ENCODE data around the gene NEK7. TPM values are rescaled to one million over a fixed set of nuclear protein-coding genes. Genes with fewer than 3 reads are reported as not detected.
"Not testable (repeated sequence)": the region's sequence is repeated elsewhere in the genome, so short reads cannot be mapped to it uniquely, and the experiment has no call there.

NEK7 gene
- total RNA-seq, 2 experiments from 2014 or later, result 73.5 to 79.6 TPM

GRCh38 chr1:198203434-198203833 is 46.6 kb downstream of the NEK7 start:
- DNase-seq, result no peak
- Mint-ChIP-seq H3K27me3 (no peaks in the 10 kb centered on the region), H3K9me3 (peaks cover 3% of the 10 kb centered on the region), H3K27ac (no peak overlapping the region), H3K36me3 (ENCODE audit: low read depth) (peaks cover 14% of the 10 kb centered on the region), H3K4me3 (no peak overlapping the region), H3K4me1 (peaks cover 40% of the 10 kb centered on the region)
- CTCF ChIA-PET, result no interaction called here
- POLR2A ChIA-PET, result no interaction called here

DNA sequence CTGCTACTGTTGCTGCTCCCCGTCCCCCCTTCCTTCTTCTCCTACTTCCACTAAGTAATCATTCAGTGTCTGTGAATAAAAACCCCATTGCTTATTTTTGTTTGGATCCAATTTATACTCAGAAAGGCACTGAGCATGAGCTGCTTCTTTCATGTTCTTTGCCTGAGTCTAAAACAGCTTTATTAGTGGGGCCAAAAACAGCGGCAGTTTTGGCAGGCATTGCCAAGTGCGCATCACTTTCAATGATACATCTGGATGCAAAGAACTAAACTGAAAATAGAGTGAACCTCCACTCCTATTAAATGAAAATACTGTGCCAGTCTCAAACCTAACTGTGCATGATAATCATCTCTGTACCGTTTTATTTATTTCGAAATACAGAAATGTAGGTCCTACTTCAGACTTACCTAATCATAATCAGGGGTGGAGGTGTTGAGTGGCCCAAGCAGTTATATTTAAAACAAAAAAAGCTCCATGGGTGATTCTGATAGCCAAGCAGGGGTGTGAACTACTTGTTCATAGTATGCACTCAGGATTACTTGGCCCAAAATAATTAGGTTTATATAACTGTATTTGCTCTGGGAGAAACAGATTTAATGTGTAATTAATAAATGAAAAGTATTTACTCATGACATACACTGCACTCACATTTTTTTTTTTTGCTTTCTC is 48.4 kb downstream of the NEK7 start:
- Mint-ChIP-seq H3K27me3 (no peaks in the 10 kb centered on the region), H3K36me3 (ENCODE audit: low read depth) (peaks cover 14% of the 10 kb centered on the region), H3K27ac (no peak overlapping the region), H3K4me1 (peaks cover 31% of the 10 kb centered on the region), H3K9me3 (peaks cover 3% of the 10 kb centered on the region), H3K4me3 (no peak overlapping the region)
- no peak for DNase-seq
- POLR2A ChIA-PET, result no interaction called here
- CTCF ChIA-PET, result interaction anchor here (0.6 to 1.2 kb wide), 2 partner anchors 30 to 71 kb away, joined by 3 read pairs; no protein-coding TSS in a partner anchor

GRCh38 chr1:198206292-198206691 is 49.5 kb downstream of the NEK7 start:
- peaks cover 15% of the 10 kb centered on the region for H3K36me3 Mint-ChIP-seq (ENCODE audit: low read depth)
- no peak overlapping the region for H3K27ac Mint-ChIP-seq
- DNase-seq, result no peak
- CTCF ChIA-PET, result no interaction called here
- H3K4me3 Mint-ChIP-seq, result no peak overlapping the region
- H3K9me3 Mint-ChIP-seq, result peaks cover 3% of the 10 kb centered on the region
- POLR2A ChIA-PET, result no interaction called here
- no peaks in the 10 kb centered on the region for H3K27me3 Mint-ChIP-seq
- peaks cover 25% of the 10 kb centered on the region for H3K4me1 Mint-ChIP-seq

DNA sequence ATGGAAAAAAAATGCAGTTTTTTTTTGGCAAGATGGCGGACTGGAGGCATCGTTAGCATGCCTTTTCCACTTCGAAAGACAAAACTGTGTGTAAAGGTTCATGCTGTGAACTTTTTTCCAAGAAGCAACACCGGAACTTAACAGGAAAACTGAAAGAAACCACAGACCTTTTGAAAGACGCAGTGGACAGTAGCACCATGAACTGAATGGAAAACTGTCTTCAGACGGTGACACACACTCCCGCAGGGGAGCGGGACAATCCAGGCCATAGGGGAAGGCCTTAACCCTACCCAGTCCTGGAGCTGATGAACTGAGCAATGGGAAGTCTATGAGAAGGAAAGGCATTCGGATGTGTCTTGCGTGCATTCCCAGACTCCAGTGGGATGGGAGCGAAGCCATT is 54.9 kb downstream of the NEK7 start:
- Mint-ChIP-seq H3K27ac (no peak overlapping the region), H3K4me1 (peaks cover 8% of the 10 kb centered on the region), H3K27me3 (no peaks in the 10 kb centered on the region), H3K4me3 (no peak overlapping the region), H3K36me3 (ENCODE audit: low read depth) (peaks cover 46% of the 10 kb centered on the region), H3K9me3 (peaks cover 23% of the 10 kb centered on the region)
- ChIA-PET CTCF (no interaction called here), POLR2A (no interaction called here)
- DNase-seq, result no peak

GRCh38 chr1:198212126-198212525 is 55.3 kb downstream of the NEK7 start:
- H3K9me3 Mint-ChIP-seq, result peaks cover 25% of the 10 kb centered on the region
- peaks cover 8% of the 10 kb centered on the region for H3K4me1 Mint-ChIP-seq
- H3K36me3 Mint-ChIP-seq (ENCODE audit: low read depth), result peaks cover 46% of the 10 kb centered on the region
- H3K27me3 Mint-ChIP-seq, result no peaks in the 10 kb centered on the region
- ChIA-PET CTCF (interaction anchor here (1.5 kb wide), 1 partner anchor 13 kb away, joined by 3 read pairs; no protein-coding TSS in a partner anchor), POLR2A (interaction anchor here (0.9 kb wide), 1 partner anchor 54 kb away, joined by 3 read pairs; no protein-coding TSS in a partner anchor)
- H3K27ac Mint-ChIP-seq, result no peak overlapping the region
- DNase-seq, result no peak
- no peak overlapping the region for H3K4me3 Mint-ChIP-seq

GRCh38 chr1:198212675-198213074 is 55.9 kb downstream of the NEK7 start:
- Mint-ChIP-seq H3K36me3 (ENCODE audit: low read depth) (peaks cover 46% of the 10 kb centered on the region), H3K9me3 (peaks cover 30% of the 10 kb centered on the region), H3K27me3 (no peaks in the 10 kb centered on the region), H3K27ac (no peak overlapping the region), H3K4me1 (peaks cover 8% of the 10 kb centered on the region), H3K4me3 (no peak overlapping the region)
- ChIA-PET CTCF (interaction anchor here (1.5 kb wide), 1 partner anchor 14 kb away, joined by 3 read pairs; no protein-coding TSS in a partner anchor), POLR2A (interaction anchor here (0.9 kb wide), 1 partner anchor 54 kb away, joined by 3 read pairs; no protein-coding TSS in a partner anchor)
- no peak for DNase-seq

DNA sequence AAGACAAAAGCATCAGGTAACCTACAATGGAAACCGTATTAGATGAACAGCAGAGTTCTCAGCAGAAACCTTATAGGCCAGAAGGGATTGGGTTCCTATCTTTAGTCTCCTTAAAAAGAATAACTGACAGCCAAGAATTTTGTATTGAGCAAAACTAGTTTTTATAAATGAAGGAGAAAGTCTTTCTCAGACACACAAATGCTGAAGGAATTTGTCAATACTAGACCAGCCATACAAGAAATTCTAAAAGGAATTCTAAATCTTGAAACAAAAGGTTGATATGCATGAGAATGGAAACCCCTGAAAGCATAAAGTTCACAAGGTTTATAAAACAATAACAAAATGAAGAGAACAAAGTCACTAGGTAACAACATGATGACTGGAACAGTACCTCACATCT is 58.1 kb downstream of the NEK7 start:
- no peak for DNase-seq
- H3K9me3 Mint-ChIP-seq, result peaks cover 30% of the 10 kb centered on the region
- POLR2A ChIA-PET, result no interaction called here
- H3K27me3 Mint-ChIP-seq, result no peaks in the 10 kb centered on the region
- CTCF ChIA-PET, result no interaction called here
- H3K27ac Mint-ChIP-seq, result no peak overlapping the region
- peaks cover 46% of the 10 kb centered on the region for H3K36me3 Mint-ChIP-seq (ENCODE audit: low read depth)
- peaks cover 8% of the 10 kb centered on the region for H3K4me1 Mint-ChIP-seq
- H3K4me3 Mint-ChIP-seq, result no peak overlapping the region

DNA sequence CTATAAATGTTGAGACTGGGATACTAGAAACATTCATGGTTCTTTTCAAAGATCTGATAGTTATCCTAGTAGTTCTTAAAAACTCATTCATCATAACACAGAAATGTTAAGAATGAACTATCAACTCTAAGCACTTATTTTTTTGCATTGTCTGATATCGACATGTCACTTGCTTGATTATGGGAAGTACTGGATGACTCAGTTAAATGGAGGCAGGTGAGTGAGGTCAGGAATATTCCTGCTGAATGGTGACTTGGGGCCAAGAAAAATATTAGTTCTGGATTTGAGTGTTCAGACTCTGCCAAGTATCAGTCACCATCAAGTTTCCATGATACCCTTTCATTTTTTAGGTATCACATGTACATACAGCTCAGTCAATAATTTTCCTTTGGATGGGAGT is 63.6 kb downstream of the NEK7 start:
- no peak for DNase-seq
- Mint-ChIP-seq H3K4me1 (peaks cover 6% of the 10 kb centered on the region), H3K9me3 (peaks cover 19% of the 10 kb centered on the region), H3K4me3 (no peak overlapping the region), H3K36me3 (ENCODE audit: low read depth) (peaks cover 31% of the 10 kb centered on the region), H3K27me3 (no peaks in the 10 kb centered on the region), H3K27ac (no peak overlapping the region)
- ChIA-PET POLR2A (no interaction called here), CTCF (interaction anchor here (1.1 kb wide), 1 partner anchor 64 kb away, joined by 3 read pairs; no protein-coding TSS in a partner anchor)

DNA sequence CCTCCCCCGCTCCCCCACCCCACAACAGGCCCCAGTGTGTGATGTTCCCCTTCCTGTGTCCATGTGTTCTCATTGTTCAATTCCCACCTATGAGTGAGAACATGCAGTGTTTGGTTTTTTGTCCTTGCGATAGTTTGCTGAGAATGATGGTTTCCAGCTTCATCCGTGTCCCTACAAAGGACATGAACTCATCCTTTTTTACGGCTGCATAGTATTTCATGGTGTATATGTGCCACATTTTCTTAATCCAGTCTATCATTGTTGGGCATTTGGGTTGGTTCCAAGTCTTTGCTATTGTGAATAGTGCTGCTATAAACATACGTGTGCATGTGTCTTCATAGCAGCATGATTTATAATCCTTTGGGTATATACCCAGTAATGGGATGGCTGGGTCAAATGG is 70.2 kb downstream of the NEK7 start:
- H3K36me3 Mint-ChIP-seq (ENCODE audit: low read depth), result peaks cover 26% of the 10 kb centered on the region
- CTCF ChIA-PET, H3K4me3 Mint-ChIP-seq, POLR2A ChIA-PET, H3K4me1 Mint-ChIP-seq, H3K27me3 Mint-ChIP-seq, DNase-seq, H3K27ac Mint-ChIP-seq: not testable (repeated sequence)
- H3K9me3 Mint-ChIP-seq, result peaks cover 13% of the 10 kb centered on the region

GRCh38 chr1:198227454-198227853 is 70.7 kb downstream of the NEK7 start:
- POLR2A ChIA-PET, H3K4me1 Mint-ChIP-seq, H3K27ac Mint-ChIP-seq, H3K27me3 Mint-ChIP-seq, H3K4me3 Mint-ChIP-seq, CTCF ChIA-PET, DNase-seq: not testable (repeated sequence)
- Mint-ChIP-seq H3K36me3 (ENCODE audit: low read depth) (peaks cover 26% of the 10 kb centered on the region), H3K9me3 (peaks cover 11% of the 10 kb centered on the region)

GRCh38 chr1:198228925-198229324 is 72.1 kb downstream of the NEK7 start:
- peaks cover 3% of the 10 kb centered on the region for H3K4me1 Mint-ChIP-seq
- DNase-seq, result no peak
- H3K27me3 Mint-ChIP-seq, result no peaks in the 10 kb centered on the region
- ChIA-PET POLR2A (no interaction called here), CTCF (no interaction called here)
- H3K4me3 Mint-ChIP-seq, result no peak overlapping the region
- H3K36me3 Mint-ChIP-seq (ENCODE audit: low read depth), result peaks cover 22% of the 10 kb centered on the region
- H3K9me3 Mint-ChIP-seq, result peaks cover 10% of the 10 kb centered on the region
- no peak overlapping the region for H3K27ac Mint-ChIP-seq

- Mint-ChIP-seq H3K36me3 (ENCODE audit: low read depth) (peaks cover 22% of the 10 kb centered on the region), H3K27ac (no peak overlapping the region), H3K27me3 (no peaks in the 10 kb centered on the region), H3K9me3 (peaks cover 5% of the 10 kb centered on the region), H3K4me1 (peaks cover 15% of the 10 kb centered on the region), H3K4me3 (no peak overlapping the region)
- no peak for DNase-seq
- POLR2A ChIA-PET, result no interaction called here
- CTCF ChIA-PET, result no interaction called here
These were observed 75.0 kb downstream of the NEK7 start for GRCh38 chr1:198231779-198232178.

GRCh38 chr1:198232378-198232777 is 75.6 kb downstream of the NEK7 start:
- Mint-ChIP-seq H3K36me3 (ENCODE audit: low read depth) (peaks cover 20% of the 10 kb centered on the region), H3K27me3 (no peaks in the 10 kb centered on the region), H3K9me3 (peaks cover 5% of the 10 kb centered on the region), H3K27ac (no peak overlapping the region), H3K4me3 (no peak overlapping the region), H3K4me1 (peaks cover 15% of the 10 kb centered on the region)
- DNase-seq, result no peak
- CTCF ChIA-PET, result interaction anchor here (0.6 kb wide), 1 partner anchor 200 kb away, joined by 3 read pairs; no protein-coding TSS in a partner anchor
- POLR2A ChIA-PET, result no interaction called here
